GM19351 (cell line): ENCODE measurements around the gene PEX10.

Experiments
- ATAC-seq: cut with Tn5 transposase; IDR thresholded peaks from one replicate; pipeline ENCODE4 v1.9.1; 2021; ENCODE audit warnings: mild to moderate bottlenecking, moderate library complexity; ENCODE audit not compliant: unreplicated experiment

PEX10 gene

GRCh38 chr1:2354511-2355372, 57.6 kb downstream of the PEX10 start:
- ATAC-seq, result no peak
